Measurements from ENCODE around the gene FYN.
"Not testable (repeated sequence)": the region's sequence is repeated elsewhere in the genome, so short reads cannot be mapped to it uniquely, and the experiment has no call there.

Gene FYN

GRCh38 chr6:111689419-111689818, 183.8 kb downstream of the FYN start:
- Histone ChIP-seq H3K27ac (ENCODE audit: low read depth, low read length, severe bottlenecking) (no peak overlapping the region), H3K9me3 (ENCODE audit: control insufficient read depth, low read length) (no peaks in the 10 kb centered on the region), H3K4me3 (ENCODE audit: extremely low read depth, insufficient read depth, low read length, poor library complexity, severe bottlenecking) (no peak overlapping the region), H3K36me3 (ENCODE audit: control insufficient read depth, insufficient read depth, low read length) (peaks cover 88% of the 10 kb centered on the region), H3K4me1 (ENCODE audit: control insufficient read depth, insufficient read depth, low read length, poor library complexity, severe bottlenecking) (no peaks in the 10 kb centered on the region)
- 100% methylated on average over 1 of the region's 1 CpG for WGBS, 2 experiments (ENCODE audit: insufficient coverage in 2 of 2)

GRCh38 chr6:111688331-111688730, 184.9 kb downstream of the FYN start:
- 100% methylated on average over 1 to 3 of the region's 7 CpGs for WGBS, 2 experiments (ENCODE audit: insufficient coverage in 2 of 2)
- Histone ChIP-seq H3K9me3 (ENCODE audit: control insufficient read depth, low read length) (no peaks in the 10 kb centered on the region), H3K4me3 (ENCODE audit: extremely low read depth, insufficient read depth, low read length, poor library complexity, severe bottlenecking) (no peak overlapping the region), H3K4me1 (ENCODE audit: control insufficient read depth, insufficient read depth, low read length, poor library complexity, severe bottlenecking) (no peaks in the 10 kb centered on the region), H3K36me3 (ENCODE audit: control insufficient read depth, insufficient read depth, low read length) (peaks cover 88% of the 10 kb centered on the region), H3K27ac (ENCODE audit: low read depth, low read length, severe bottlenecking) (no peak overlapping the region)

GRCh38 chr6:111687652-111688051, 185.6 kb downstream of the FYN start:
- H3K4me1 ChIP-seq (ENCODE audit: control insufficient read depth, insufficient read depth, low read length, poor library complexity, severe bottlenecking), result no peaks in the 10 kb centered on the region
- no peak overlapping the region for H3K4me3 ChIP-seq (ENCODE audit: extremely low read depth, insufficient read depth, low read length, poor library complexity, severe bottlenecking)
- H3K27ac ChIP-seq (ENCODE audit: low read depth, low read length, severe bottlenecking), result no peak overlapping the region
- no peaks in the 10 kb centered on the region for H3K9me3 ChIP-seq (ENCODE audit: control insufficient read depth, low read length)
- H3K36me3 ChIP-seq (ENCODE audit: control insufficient read depth, insufficient read depth, low read length), result peaks cover 88% of the 10 kb centered on the region

GRCh38 chr6:111686932-111687266, 186.4 kb downstream of the FYN start:
- Histone ChIP-seq H3K4me3 (ENCODE audit: extremely low read depth, insufficient read depth, low read length, poor library complexity, severe bottlenecking) (no peak overlapping the region), H3K27ac (ENCODE audit: low read depth, low read length, severe bottlenecking) (no peak overlapping the region), H3K36me3 (ENCODE audit: control insufficient read depth, insufficient read depth, low read length) (peaks cover 88% of the 10 kb centered on the region), H3K4me1 (ENCODE audit: control insufficient read depth, insufficient read depth, low read length, poor library complexity, severe bottlenecking) (no peaks in the 10 kb centered on the region), H3K9me3 (ENCODE audit: control insufficient read depth, low read length) (no peaks in the 10 kb centered on the region)
- 100% methylated on average over 1 to 2 of the region's 3 CpGs for WGBS, 2 experiments (ENCODE audit: insufficient coverage in 2 of 2)

- Histone ChIP-seq H3K4me3 (ENCODE audit: extremely low read depth, insufficient read depth, low read length, poor library complexity, severe bottlenecking) (no peak overlapping the region), H3K36me3 (ENCODE audit: control insufficient read depth, insufficient read depth, low read length) (peaks cover 89% of the 10 kb centered on the region)
Measured at GRCh38 chr6:111686249-111686931, 186.9 kb downstream of the FYN start.

GRCh38 chr6:111685526-111685925, 187.7 kb downstream of the FYN start:
- WGBS, 2 experiments (ENCODE audit: insufficient coverage in 2 of 2), result 100% methylated on average over 1 of the region's 2 CpGs
- H3K4me3 ChIP-seq (ENCODE audit: extremely low read depth, insufficient read depth, low read length, poor library complexity, severe bottlenecking), result no peak overlapping the region

More at GRCh38 chr6:111686249-111686931, 186.9 kb downstream of the FYN start:
- Histone ChIP-seq H3K9me3 (ENCODE audit: control insufficient read depth, low read length) (no peaks in the 10 kb centered on the region), H3K27ac (ENCODE audit: low read depth, low read length, severe bottlenecking) (peak overlapping the region; percentile 19), H3K4me1 (ENCODE audit: control insufficient read depth, insufficient read depth, low read length, poor library complexity, severe bottlenecking) (no peaks in the 10 kb centered on the region)
- 54 to 58% methylated on average over 17 to 19 of the region's 19 CpGs for WGBS, 2 experiments (ENCODE audit: insufficient coverage in 2 of 2)

GRCh38 chr6:111685058-111685457, 188.2 kb downstream of the FYN start:
- 96 to 98% methylated on average over 4 to 6 of the region's 7 CpGs for WGBS, 2 experiments (ENCODE audit: insufficient coverage in 2 of 2)
- no peaks in the 10 kb centered on the region for H3K9me3 ChIP-seq (ENCODE audit: control insufficient read depth, low read length)
- H3K4me3 ChIP-seq (ENCODE audit: extremely low read depth, insufficient read depth, low read length, poor library complexity, severe bottlenecking), result no peak overlapping the region
- H3K27ac ChIP-seq (ENCODE audit: low read depth, low read length, severe bottlenecking), result no peak overlapping the region
- peaks cover 87% of the 10 kb centered on the region for H3K36me3 ChIP-seq (ENCODE audit: control insufficient read depth, insufficient read depth, low read length)
- H3K4me1 ChIP-seq (ENCODE audit: control insufficient read depth, insufficient read depth, low read length, poor library complexity, severe bottlenecking), result no peaks in the 10 kb centered on the region

More at GRCh38 chr6:111685526-111685925, 187.7 kb downstream of the FYN start:
- Histone ChIP-seq H3K27ac (ENCODE audit: low read depth, low read length, severe bottlenecking) (peak overlapping the region; percentile 19), H3K36me3 (ENCODE audit: control insufficient read depth, insufficient read depth, low read length) (peaks cover 87% of the 10 kb centered on the region), H3K9me3 (ENCODE audit: control insufficient read depth, low read length) (no peaks in the 10 kb centered on the region), H3K4me1 (ENCODE audit: control insufficient read depth, insufficient read depth, low read length, poor library complexity, severe bottlenecking) (no peaks in the 10 kb centered on the region)

- no peak overlapping the region for H3K27ac ChIP-seq (ENCODE audit: low read depth, low read length, severe bottlenecking)
- no peaks in the 10 kb centered on the region for H3K4me1 ChIP-seq (ENCODE audit: control insufficient read depth, insufficient read depth, low read length, poor library complexity, severe bottlenecking)
- WGBS, 2 experiments (ENCODE audit: insufficient coverage in 2 of 2), result 94 to 100% methylated on average over 2 to 3 of the region's 5 CpGs
- no peak overlapping the region for H3K4me3 ChIP-seq (ENCODE audit: extremely low read depth, insufficient read depth, low read length, poor library complexity, severe bottlenecking)
- H3K36me3 ChIP-seq (ENCODE audit: control insufficient read depth, insufficient read depth, low read length), result peaks cover 87% of the 10 kb centered on the region
- no peaks in the 10 kb centered on the region for H3K9me3 ChIP-seq (ENCODE audit: control insufficient read depth, low read length)
Measured at GRCh38 chr6:111683749-111684267, 189.4 kb downstream of the FYN start.

GRCh38 chr6:111683157-111683556, 190.1 kb downstream of the FYN start:
- Histone ChIP-seq H3K27ac (ENCODE audit: low read depth, low read length, severe bottlenecking) (no peak overlapping the region), H3K4me1 (ENCODE audit: control insufficient read depth, insufficient read depth, low read length, poor library complexity, severe bottlenecking) (no peaks in the 10 kb centered on the region), H3K9me3 (ENCODE audit: control insufficient read depth, low read length) (no peaks in the 10 kb centered on the region), H3K4me3 (ENCODE audit: extremely low read depth, insufficient read depth, low read length, poor library complexity, severe bottlenecking) (no peak overlapping the region), H3K36me3 (ENCODE audit: control insufficient read depth, insufficient read depth, low read length) (peaks cover 87% of the 10 kb centered on the region)
- 94 to 95% methylated on average over 5 of the region's 5 CpGs for WGBS, 2 experiments (ENCODE audit: insufficient coverage in 2 of 2)

- Histone ChIP-seq H3K27ac (ENCODE audit: low read depth, low read length, severe bottlenecking) (no peak overlapping the region), H3K9me3 (ENCODE audit: control insufficient read depth, low read length) (no peaks in the 10 kb centered on the region), H3K4me1 (ENCODE audit: control insufficient read depth, insufficient read depth, low read length, poor library complexity, severe bottlenecking) (no peaks in the 10 kb centered on the region), H3K36me3 (ENCODE audit: control insufficient read depth, insufficient read depth, low read length) (peaks cover 88% of the 10 kb centered on the region), H3K4me3 (ENCODE audit: extremely low read depth, insufficient read depth, low read length, poor library complexity, severe bottlenecking) (no peak overlapping the region)
- 100% methylated on average over 1 to 2 of the region's 3 CpGs for WGBS, 2 experiments (ENCODE audit: insufficient coverage in 2 of 2)
Measured at GRCh38 chr6:111681860-111682259, 191.4 kb downstream of the FYN start.

GRCh38 chr6:111680811-111681609, 192.2 kb downstream of the FYN start:
- H3K4me1 ChIP-seq (ENCODE audit: control insufficient read depth, insufficient read depth, low read length, poor library complexity, severe bottlenecking); H3K4me3 ChIP-seq (ENCODE audit: extremely low read depth, insufficient read depth, low read length, poor library complexity, severe bottlenecking); H3K27ac ChIP-seq (ENCODE audit: low read depth, low read length, severe bottlenecking); H3K9me3 ChIP-seq (ENCODE audit: control insufficient read depth, low read length): not testable (repeated sequence)
- 86 to 97% methylated on average over 5 of the region's 6 CpGs for WGBS, 2 experiments (ENCODE audit: insufficient coverage in 2 of 2)
- peaks cover 91% of the 10 kb centered on the region for H3K36me3 ChIP-seq (ENCODE audit: control insufficient read depth, insufficient read depth, low read length)
